Liver (tissue), 3 donors: Measurements from ENCODE around the gene CBX2.

Source experiments
- ATF3 ChIP-seq: IDR thresholded peaks from 2 replicates; pipeline ENCODE4 v1.6.1; 2016; ENCODE audit warnings: antibody characterized with exemption
- CTCF ChIP-seq: fragments of 150-350 bp; IDR thresholded peaks from 2 replicates; pipeline ENCODE4 v1.5.1; 2017; ENCODE audit warnings: improper control_type of control experiment, low read depth, low read length; ENCODE audit not compliant: missing input control
- FOXA1 ChIP-seq: IDR thresholded peaks from 2 replicates; pipeline ENCODE4 v1.6.1; 2016; ENCODE audit warnings: antibody characterized with exemption
- GABPA ChIP-seq, 2 donors: IDR thresholded peaks in 1 of 2; conservative IDR thresholded peaks in 1 of 2; 2 replicates each; pipeline ENCODE4 v1.6.1; 2016; ENCODE audit warnings: antibody characterized with exemption in 2 of 2, mild to moderate bottlenecking in 1 of 2, moderate library complexity in 1 of 2
- HNF4A ChIP-seq, 2 donors: conservative IDR thresholded peaks; 2 replicates each; pipeline ENCODE4 v1.6.1; 2016; ENCODE audit warnings: antibody characterized with exemption in 2 of 2, mild to moderate bottlenecking in 2 of 2
- HNF4G ChIP-seq: IDR thresholded peaks from 2 replicates; pipeline ENCODE4 v1.6.1; 2016; ENCODE audit warnings: antibody characterized with exemption
- MAX ChIP-seq: IDR thresholded peaks from 2 replicates; pipeline ENCODE4 v1.6.1; 2016; ENCODE audit warnings: antibody characterized with exemption
- NR2F2 ChIP-seq: IDR thresholded peaks from 2 replicates; pipeline ENCODE4 v1.6.1; 2016; ENCODE audit warnings: antibody characterized with exemption
- RAD21 ChIP-seq, 2 donors: IDR thresholded peaks; 2 replicates each; pipeline ENCODE4 v1.6.1; 2016; ENCODE audit warnings: antibody characterized with exemption in 2 of 2, mild to moderate bottlenecking in 2 of 2
- REST ChIP-seq: IDR thresholded peaks from 2 replicates; pipeline ENCODE4 v1.6.1; 2016; ENCODE audit warnings: antibody characterized with exemption, mild to moderate bottlenecking
- SP1 ChIP-seq: IDR thresholded peaks from 2 replicates; pipeline ENCODE4 v1.6.1; 2018; ENCODE audit warnings: antibody characterized with exemption, mild to moderate bottlenecking
- TAF1 ChIP-seq: conservative IDR thresholded peaks from 2 replicates; pipeline ENCODE4 v1.6.1; 2016; ENCODE audit warnings: antibody characterized with exemption, mild to moderate bottlenecking
- YY1 ChIP-seq: IDR thresholded peaks from 2 replicates; pipeline ENCODE4 v1.6.1; 2016; ENCODE audit warnings: antibody characterized with exemption, mild to moderate bottlenecking
- ZBTB33 ChIP-seq: IDR thresholded peaks from 2 replicates; pipeline ENCODE4 v1.6.1; 2016; ENCODE audit warnings: antibody characterized with exemption
- donor health status: healthy.
- donor health status: healthy.

- no peak for TF ChIP-seq CTCF
- no peak for TF ChIP-seq YY1
- no peak for TF ChIP-seq TAF1
- no peak for TF ChIP-seq FOXA1
- no peak for TF ChIP-seq HNF4A (conservative IDR thresholded peaks at IDR 0.05)
- TF ChIP-seq NR2F2, result no peak
- TF ChIP-seq MAX, result no peak
- TF ChIP-seq REST, result no peak
- TF ChIP-seq HNF4G, result no peak
- TF ChIP-seq GABPA (IDR thresholded peaks at IDR 0.05 in 1 of 2, conservative IDR thresholded peaks at IDR 0.05 in 1 of 2), result no peak
- no peak for TF ChIP-seq ZBTB33
- no peak for TF ChIP-seq SP1
- TF ChIP-seq RAD21 (IDR thresholded peaks at IDR 0.05), result no peak
- no peak for TF ChIP-seq ATF3
These were observed 17.6 kb upstream of the CBX2 start for GRCh38 chr17:79760197-79760906.
